Gastroesophageal sphincter (tissue), 4 donors: ENCODE measurements around the gene ADD2. TPM values are rescaled to one million over a fixed set of nuclear protein-coding genes. Genes with fewer than 3 reads are reported as not detected.

Experiments
- ATAC-seq: fragments of 150-250 bp; one replicate; pipeline ENCODE4 v1.9.1; 2016; ENCODE audit warnings: mild to moderate bottlenecking, moderate library complexity
- H3K27ac ChIP-seq, 4 donors: fragments of 200-600 bp; sonication (generic) in 3 of 4; 1 replicate in 3 of 4; 2 replicates in 1 of 4; pipeline ENCODE4 v1.5.1; 2016 to 2019
- H3K27me3 ChIP-seq: fragments of 200-600 bp; sonication (generic); one replicate; pipeline ENCODE4 v1.5.1; 2019
- H3K36me3 ChIP-seq, 2 donors: fragments of 200-600 bp; sonication (generic); one replicate each; pipeline ENCODE4 v1.5.1; 2019; ENCODE audit warnings: control low read depth in 1 of 2
- H3K4me1 ChIP-seq, 3 donors: fragments of 200-600 bp; sonication (generic); 1 replicate in 2 of 3; 2 replicates in 1 of 3; pipeline ENCODE4 v1.5.1; 2016 to 2019; ENCODE audit warnings: control low read depth in 2 of 3
- H3K4me3 ChIP-seq, 2 donors: fragments of 200-600 bp; sonication (generic); one replicate each; pipeline ENCODE4 v1.5.1; 2019; ENCODE audit warnings: mild to moderate bottlenecking in 1 of 2, moderate library complexity in 1 of 2
- H3K9me3 ChIP-seq, 3 donors: fragments of 200-600 bp; sonication (generic); one replicate each; pipeline ENCODE4 v1.5.1; 2017 to 2019; ENCODE audit warnings: control low read depth in 2 of 3
- CTCF ChIP-seq, 4 experiments: fragments of 200-600 bp in 2 of 4; fragments of 450-650 bp in 2 of 4; sonication (generic) in 1 of 4; IDR thresholded peaks; one replicate each; pipeline ENCODE4 v1.5.1; 2017 to 2019; ENCODE audit warnings: antibody characterized with exemption in 4 of 4, mild to moderate bottlenecking in 2 of 4, moderate library complexity in 2 of 4
- EP300 ChIP-seq: sonication (generic); formaldehyde crosslinking; IDR thresholded peaks from one replicate; pipeline ENCODE4 v1.6.1; 2017; ENCODE audit warnings: antibody characterized with exemption, mild to moderate bottlenecking
- POLR2A ChIP-seq, 2 donors: fragments of 450-650 bp; IDR thresholded peaks; one replicate each; pipeline ENCODE4 v1.6.1; 2017; ENCODE audit warnings: antibody characterized with exemption in 2 of 2, mild to moderate bottlenecking in 2 of 2, moderate library complexity in 1 of 2
- POLR2AphosphoS5 ChIP-seq: sonication (generic); formaldehyde crosslinking; IDR thresholded peaks from one replicate; pipeline ENCODE4 v1.6.1; 2017; ENCODE audit warnings: antibody characterized with exemption
- WGBS, 2 donors: methylation state at CpG; one replicate each; pipeline ENCODE4 v1.1.5; 2018; ENCODE audit warnings: low coverage in 1 of 2; 5-methylcytosine and 5-hydroxymethylcytosine counted together
- total RNA-seq, 4 donors: library from RNA; depleted of rRNA; stranded (reverse); fragments of >200 nt; gene quantifications; one replicate each; pipeline ENCODE4 v1.1.0, GENCODE V29; 2016

Gene ADD2
- total RNA-seq, 4 donors from 2014 or later: 2.4 to 7.8 (median 3.6) TPM

- H3K4me1 ChIP-seq: no peaks in the 10 kb centered on the region
- H3K36me3 ChIP-seq: no peaks in the 10 kb centered on the region
- ATAC-seq: no peak
- WGBS, 2 donors: 90 to 91% methylated on average over 7 of the region's 7 CpGs
- H3K4me3 ChIP-seq: no peak overlapping the region
- peaks cover 46% of the 10 kb centered on the region for H3K27me3 ChIP-seq
- TF ChIP-seq CTCF (IDR thresholded peaks at IDR 0.05): no peak
- TF ChIP-seq POLR2A (IDR thresholded peaks at IDR 0.05): no peak
- TF ChIP-seq EP300: no peak
- TF ChIP-seq POLR2AphosphoS5: no peak
- no peaks in the 10 kb centered on the region for H3K9me3 ChIP-seq
- no peak overlapping the region for H3K27ac ChIP-seq
Measured at GRCh38 chr2:70757966-70758365, 10.0 kb downstream of the ADD2 start.

GRCh38 chr2:70757360-70757759, 10.6 kb downstream of the ADD2 start:
- no peak for ATAC-seq
- no peak overlapping the region for H3K27ac ChIP-seq
- no peaks in the 10 kb centered on the region for H3K4me1 ChIP-seq
- 68 to 70% methylated on average over 3 to 4 of the region's 4 CpGs for WGBS, 2 donors
- no peaks in the 10 kb centered on the region for H3K36me3 ChIP-seq
- no peak overlapping the region for H3K4me3 ChIP-seq
- no peaks in the 10 kb centered on the region for H3K9me3 ChIP-seq
- TF ChIP-seq POLR2A (IDR thresholded peaks at IDR 0.05): no peak
- no peak for TF ChIP-seq POLR2AphosphoS5
- TF ChIP-seq EP300: no peak
- TF ChIP-seq CTCF (IDR thresholded peaks at IDR 0.05): no peak
- peaks cover 41% of the 10 kb centered on the region for H3K27me3 ChIP-seq

- TF ChIP-seq POLR2AphosphoS5: no peak
- no peak for TF ChIP-seq EP300
- TF ChIP-seq POLR2A (IDR thresholded peaks at IDR 0.05): no peak
- no peak for TF ChIP-seq CTCF (IDR thresholded peaks at IDR 0.05)
- 66 to 100% methylated on average over 2 to 3 of the region's 3 CpGs for WGBS, 2 donors
- H3K27ac ChIP-seq: no peak overlapping the region
- H3K36me3 ChIP-seq: no peaks in the 10 kb centered on the region
- no peak overlapping the region for H3K4me3 ChIP-seq
- H3K9me3 ChIP-seq: no peaks in the 10 kb centered on the region
- no peaks in the 10 kb centered on the region for H3K4me1 ChIP-seq
- H3K27me3 ChIP-seq: peaks cover 38% of the 10 kb centered on the region
- ATAC-seq: no peak
Measured at GRCh38 chr2:70756128-70756527, 11.9 kb downstream of the ADD2 start.

GRCh38 chr2:70753902-70754301, 14.1 kb downstream of the ADD2 start:
- ATAC-seq: no peak
- 84 to 90% methylated on average over 4 of the region's 4 CpGs for WGBS, 2 donors

More at GRCh38 chr2:70753902-70754301, 14.1 kb downstream of the ADD2 start:
- no peak overlapping the region for H3K27ac ChIP-seq
- no peak overlapping the region for H3K4me3 ChIP-seq
- no peaks in the 10 kb centered on the region for H3K4me1 ChIP-seq
- peaks cover 45% of the 10 kb centered on the region for H3K27me3 ChIP-seq
- no peak for TF ChIP-seq POLR2AphosphoS5
- TF ChIP-seq POLR2A (IDR thresholded peaks at IDR 0.05): no peak
- TF ChIP-seq EP300: no peak
- no peak for TF ChIP-seq CTCF (IDR thresholded peaks at IDR 0.05)
- no peaks in the 10 kb centered on the region for H3K9me3 ChIP-seq
- H3K36me3 ChIP-seq: no peaks in the 10 kb centered on the region
